Measurements from ENCODE around the gene FLNC.

FLNC gene

DNA sequence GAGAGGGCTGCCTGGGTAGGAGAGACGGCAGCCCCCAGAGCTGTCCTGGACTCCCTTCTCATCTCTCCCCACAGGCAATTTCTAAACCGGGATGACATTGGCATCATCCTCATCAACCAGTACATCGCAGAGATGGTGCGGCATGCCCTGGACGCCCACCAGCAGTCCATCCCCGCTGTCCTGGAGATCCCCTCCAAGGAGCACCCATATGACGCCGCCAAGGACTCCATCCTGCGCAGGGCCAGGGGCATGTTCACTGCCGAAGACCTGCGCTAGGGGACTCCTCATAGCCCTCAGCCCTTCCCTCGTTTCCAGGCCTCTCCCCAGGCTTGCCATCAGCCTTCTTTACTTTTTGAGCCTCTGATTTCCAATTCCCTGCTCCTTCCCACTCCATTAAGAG, 35.1 kb downstream of the FLNC start:
- DNase-seq (ENCODE audit: low read depth in 2 of 2) = no peak

DNA sequence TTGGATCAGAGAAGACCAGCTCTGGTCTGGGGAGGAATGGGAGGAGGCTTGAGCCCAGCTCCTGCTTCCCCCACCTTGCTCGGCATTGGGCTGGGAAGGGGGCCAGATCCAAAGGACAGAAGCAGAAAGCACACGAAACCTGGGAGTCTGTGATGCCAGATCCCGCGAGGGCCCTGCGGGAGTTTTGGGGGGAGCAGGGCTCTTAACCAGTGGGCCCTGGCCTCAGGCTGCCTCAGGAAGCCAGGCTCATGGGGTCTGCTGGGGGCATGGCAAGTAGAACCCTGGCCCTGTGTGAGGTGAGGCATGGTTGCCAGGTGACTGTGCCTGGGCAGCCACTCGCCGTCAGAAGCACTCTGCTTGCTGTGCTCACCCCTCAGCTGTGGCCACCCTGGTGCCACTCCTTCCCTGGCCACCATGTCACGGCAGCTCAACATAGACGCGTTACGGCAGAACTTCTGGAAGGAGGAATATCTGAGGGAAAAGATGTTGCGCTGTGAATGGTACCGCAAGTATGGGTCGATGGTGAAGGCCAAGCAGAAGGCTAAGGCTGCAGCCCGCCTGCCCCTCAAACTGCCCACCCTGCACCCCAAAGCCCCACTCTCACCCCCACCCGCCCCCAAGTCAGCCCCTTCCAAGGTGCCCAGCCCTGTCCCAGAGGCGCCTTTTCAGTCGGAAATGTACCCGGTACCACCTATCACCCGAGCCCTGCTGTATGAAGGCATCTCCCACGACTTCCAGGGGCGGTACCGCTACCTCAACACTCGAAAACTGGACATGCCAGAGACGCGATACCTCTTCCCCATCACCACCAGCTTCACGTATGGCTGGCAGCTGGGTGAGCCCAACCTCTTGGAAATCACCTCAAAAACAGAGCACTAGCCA, 36.0 kb downstream of the FLNC start:
- no peak for DNase-seq (ENCODE audit: low read depth in 2 of 2)

DNA sequence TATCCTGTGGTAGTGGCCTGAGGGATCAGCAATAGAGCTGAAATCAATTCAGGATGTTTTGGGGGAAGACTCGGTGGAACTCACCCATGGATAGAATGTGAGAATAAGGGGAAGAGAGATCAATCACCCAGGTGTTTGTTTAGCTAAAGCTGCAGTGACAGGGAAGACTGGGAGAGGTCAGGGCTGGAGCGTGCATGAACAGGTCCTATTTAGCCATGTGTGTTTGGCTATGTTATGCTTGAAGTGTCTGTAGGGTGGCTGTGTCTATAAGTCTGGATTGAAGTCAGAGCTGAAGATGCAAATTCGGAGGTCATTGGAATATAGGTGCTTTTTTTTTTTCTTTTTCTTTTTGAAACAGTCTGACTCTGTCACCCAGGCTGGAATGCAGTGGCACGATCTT, 37.0 kb downstream of the FLNC start:
- DNase-seq (ENCODE audit: low read depth in 2 of 2) = no peak

DNA sequence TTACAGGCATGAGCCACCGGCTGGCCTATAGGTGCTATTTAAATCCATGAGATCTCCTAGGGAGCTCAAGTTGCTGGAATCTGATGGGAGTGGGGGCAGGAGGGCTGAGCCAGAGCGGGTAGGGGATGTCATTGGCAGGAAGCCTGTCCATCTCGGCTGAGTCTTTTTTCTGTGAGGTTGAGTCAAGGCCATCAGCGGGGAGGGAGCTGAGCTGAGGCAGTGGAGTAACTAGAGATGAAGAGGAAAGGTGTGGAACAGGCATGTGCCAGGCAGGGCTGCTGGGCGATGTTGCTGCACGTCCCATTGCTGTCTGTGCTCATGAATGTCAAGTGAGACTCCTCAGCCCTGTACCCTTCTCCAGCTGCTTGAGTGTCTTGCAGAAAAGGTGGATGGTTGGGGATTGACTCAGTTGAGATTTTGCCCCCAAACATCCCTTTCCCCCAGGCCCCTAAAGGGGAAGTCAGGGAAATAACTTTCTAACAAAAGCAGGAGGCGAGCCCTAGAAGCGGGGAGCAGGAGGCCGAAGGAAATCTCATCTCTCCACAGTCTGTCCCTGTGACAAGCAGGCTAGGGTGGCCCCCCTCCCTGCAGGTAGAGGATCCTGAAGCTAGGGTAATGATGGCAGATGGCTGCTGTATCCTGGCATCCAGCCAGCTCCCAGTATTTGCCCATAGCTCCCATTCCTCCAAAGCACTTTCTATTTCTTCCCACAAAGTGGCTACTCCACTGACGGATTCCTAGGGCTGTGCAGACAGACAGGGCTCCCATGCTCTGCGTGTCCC, 37.8 kb downstream of the FLNC start:
- DNase-seq (ENCODE audit: low read depth in 2 of 2) = no peak

DNA sequence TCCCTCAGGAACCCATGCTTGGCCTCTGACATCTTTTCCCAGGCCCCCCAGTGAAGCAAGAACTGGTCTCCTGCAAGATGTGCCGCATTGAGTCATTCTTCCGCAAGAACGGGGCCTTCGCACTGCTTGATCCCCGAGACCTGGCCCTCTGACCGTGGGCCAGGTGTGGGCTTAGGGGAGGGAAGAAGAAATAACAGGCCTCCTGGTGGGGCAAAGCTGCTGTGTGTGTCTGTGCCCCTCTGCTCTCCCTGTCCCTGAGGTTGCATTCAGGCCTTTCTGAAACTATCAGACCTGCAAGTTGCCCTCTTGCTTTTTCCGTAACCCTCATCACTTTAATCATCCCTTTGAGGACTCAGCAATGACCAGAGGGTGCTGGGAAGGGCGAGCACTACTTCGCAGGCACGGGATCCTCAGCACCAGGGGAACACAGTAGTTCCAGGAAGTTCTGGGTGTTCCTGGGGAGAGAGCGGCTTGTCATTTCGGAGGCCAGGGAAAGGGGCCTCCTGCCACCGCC, 38.5 kb downstream of the FLNC start:
- no peak for DNase-seq (ENCODE audit: low read depth in 2 of 2)

DNA sequence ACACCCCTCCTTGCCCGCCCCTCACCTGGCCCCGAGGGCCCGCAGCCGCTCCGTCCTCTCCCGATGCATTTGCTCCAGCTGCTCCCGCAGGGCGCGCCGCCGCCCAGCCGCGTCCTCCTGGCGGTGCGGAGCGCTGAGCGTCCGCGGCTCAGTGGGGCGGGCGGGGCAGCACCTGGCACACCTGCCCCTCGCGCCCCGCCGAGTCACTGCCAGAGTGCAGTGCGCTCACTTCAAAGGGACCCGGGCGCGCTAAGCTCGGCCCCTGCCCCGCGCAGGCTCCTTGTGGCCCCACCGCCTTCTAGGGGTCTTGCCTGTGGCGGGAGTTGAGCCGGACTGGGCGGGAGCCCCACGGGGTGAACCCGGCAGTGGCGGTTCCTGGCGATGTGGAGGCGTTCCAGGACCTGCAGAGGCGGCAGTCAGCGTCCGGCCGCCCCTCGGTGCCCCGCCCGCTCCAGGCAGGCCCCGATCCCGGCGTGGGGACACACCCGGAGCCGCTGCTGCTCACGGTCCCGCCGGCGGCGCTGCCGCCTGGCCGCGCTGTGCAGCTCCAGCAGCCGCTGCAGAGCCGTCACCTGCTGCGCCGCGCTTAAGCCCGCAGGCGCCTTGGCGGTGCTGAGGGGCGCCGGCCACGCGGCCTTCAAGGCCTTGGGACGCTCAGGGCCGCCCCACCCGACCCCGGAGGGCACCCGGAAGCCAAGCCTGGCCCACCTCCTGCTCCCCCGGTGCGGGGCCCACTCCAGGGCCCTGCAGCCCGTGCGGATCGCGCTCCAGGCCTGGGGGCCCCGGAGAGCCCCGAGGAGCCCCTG, 39.1 kb downstream of the FLNC start:
- no peak for DNase-seq (ENCODE audit: low read depth in 2 of 2)

DNA sequence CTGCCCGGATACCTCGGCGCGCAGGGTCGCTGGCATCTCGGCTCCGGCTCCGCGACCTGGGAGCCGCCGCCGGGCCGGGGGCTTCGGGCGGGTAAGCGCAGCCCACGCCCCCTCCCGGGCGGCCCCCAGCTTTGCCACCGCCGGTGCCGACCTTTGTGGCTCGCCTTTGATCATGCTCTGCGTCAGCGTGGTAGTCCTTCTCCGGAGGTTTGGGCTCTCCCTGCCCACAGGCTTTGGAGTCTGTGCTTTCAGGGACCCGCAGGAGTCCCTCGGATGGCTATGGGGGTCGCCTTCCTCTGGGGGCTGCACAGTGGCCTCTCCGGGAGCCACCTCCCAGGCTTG, 39.7 kb downstream of the FLNC start:
- DNase-seq (ENCODE audit: low read depth in 2 of 2) = no peak

DNA sequence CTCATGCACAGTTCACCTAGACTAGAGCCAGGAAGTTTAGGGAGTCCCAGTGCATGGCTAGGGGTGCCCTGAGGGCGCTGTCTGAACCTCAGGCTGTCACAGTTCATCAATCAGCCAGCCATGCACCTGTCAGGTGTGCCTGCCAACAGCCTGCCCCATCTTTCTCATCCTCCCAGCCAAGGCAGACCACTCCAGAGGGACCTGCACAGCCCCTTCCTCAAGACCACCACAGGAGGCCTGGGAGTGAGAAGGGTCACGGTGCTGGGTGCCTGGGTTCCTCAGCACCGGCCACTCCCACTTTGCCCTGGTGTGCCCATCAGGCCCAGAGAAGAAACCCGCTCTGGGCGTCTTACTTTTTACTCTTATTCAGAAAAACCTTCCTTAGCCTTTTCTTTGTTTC, 40.8 kb downstream of the FLNC start:
- DNase-seq (ENCODE audit: low read depth in 2 of 2) = no peak

DNA sequence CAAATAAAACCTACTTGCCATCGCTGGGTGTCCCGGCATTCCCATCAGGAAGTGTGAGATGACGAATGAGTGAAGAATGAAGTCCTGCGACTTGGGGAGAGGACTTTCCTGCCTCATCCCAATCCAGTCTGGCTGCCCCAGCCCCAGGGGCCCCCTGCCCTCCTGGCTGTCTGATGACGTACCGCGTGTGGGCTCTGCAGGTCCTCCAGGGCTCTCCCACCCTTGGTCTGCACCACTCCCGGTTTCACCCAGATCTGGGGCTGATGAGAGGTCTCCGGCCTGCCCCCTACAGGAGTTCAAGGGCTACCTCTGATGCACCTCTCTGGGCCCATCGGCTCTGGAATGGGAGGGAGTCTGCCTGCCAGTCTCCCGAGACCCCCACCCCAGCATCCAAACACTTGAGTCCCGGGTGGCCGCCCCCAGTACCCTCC, 42.2 kb downstream of the FLNC start:
- no peak for DNase-seq (ENCODE audit: low read depth in 2 of 2)

DNA sequence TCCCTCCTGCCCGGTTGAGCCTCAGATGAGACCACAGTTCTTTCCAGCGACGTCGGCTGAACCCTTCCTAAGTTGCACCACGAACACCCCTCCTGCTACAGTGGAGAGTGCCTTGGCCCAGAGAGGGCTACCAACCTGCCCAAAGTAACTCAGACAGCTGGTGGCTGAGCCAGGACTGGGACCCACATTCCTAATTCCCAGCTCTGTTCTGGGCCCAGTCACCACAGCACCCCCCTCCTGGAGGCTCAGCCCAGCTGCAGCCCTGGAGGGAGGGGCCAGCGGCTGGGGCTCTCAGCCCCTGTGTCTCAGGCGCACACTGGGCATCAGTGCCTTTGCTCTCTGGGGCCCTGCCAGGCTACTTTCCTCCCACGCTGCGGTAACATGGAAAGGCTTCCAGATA, 43.0 kb downstream of the FLNC start:
- no peak for DNase-seq (ENCODE audit: low read depth in 2 of 2)

DNA sequence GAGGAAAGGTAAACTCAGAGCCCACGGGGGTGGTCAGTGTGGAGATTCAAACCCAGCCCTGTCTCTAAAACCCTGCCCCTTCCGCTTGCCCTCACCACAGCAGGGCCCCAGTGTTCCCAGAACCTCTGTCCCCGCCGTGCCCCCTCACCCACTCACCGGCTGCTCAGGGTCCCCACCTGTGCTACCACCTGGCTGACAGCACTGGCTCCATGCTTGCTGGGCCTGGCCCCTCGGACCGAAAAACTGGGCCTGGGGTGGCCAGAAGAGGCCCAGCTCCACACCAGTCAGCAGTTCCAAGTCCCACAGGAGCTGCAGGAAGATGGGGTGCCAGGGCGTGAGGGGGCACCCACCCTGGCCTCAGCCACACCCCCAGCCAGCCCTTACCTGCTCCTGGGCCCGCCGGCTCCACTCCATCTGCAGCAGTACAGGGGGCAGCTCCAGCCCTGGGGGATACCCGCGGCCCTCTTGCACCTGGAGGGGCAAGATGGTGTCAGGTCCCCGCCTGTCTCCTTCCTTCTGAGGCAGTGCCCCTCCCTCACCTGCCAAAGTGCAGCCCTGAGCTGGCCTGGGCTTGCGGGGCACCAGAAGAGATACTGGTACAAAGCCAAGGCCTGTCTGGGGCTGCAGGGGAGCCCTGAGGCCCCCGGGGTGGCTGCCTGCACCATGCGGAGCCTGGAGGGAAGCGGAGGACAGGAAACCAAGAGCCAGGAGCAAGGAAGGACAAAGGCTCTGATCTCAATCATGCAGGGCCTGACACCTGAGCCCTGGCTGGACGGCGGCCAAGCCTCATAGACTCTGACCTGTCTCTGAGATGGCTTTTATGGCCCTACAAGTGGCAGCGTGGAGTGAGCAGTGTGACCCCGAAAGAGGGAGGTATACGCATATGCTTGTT, 44.2 kb downstream of the FLNC start:
- no peak for DNase-seq (ENCODE audit: low read depth in 2 of 2)

DNA sequence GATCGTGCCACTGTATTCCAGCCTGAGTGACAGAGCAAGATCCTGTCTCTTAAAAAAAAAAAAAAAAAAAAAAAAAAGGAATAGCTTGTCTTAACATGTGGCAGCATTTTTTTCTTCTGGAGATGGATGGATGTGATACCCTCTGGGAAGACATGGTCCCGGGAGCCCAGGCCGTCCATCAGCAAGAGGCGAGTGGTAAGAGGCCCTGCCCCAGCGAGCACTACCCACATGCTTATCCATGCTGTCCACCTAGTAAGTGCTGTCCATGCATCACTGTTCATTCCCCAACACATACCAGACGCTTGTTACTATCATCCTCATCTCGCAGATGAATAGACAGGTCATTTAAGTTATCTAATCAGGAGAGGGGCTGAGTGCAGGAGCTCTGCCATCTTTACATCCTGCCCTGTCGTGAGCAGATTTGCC, 45.3 kb downstream of the FLNC start:
- DNase-seq (ENCODE audit: low read depth in 2 of 2) = no peak

DNA sequence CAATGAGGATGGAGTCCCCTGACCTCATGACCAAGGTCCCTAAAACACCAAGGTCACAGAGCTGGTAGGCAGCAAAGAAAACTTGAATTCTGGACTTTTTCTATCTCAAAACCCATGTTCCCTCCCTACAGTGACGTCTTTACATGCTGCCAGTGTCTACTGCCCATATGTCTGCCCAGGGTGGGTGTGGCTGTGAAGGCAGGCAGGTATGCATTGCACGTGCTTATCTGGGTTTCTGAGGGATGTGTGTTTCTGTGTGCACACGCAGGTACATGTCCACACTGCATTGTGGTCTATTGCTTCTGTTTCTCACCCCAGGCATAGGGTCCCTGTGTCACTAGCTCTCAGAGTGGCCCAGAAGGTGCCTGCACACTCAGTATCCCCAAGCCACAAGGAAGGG, 45.9 kb downstream of the FLNC start:
- no peak for DNase-seq (ENCODE audit: low read depth in 2 of 2)

DNA sequence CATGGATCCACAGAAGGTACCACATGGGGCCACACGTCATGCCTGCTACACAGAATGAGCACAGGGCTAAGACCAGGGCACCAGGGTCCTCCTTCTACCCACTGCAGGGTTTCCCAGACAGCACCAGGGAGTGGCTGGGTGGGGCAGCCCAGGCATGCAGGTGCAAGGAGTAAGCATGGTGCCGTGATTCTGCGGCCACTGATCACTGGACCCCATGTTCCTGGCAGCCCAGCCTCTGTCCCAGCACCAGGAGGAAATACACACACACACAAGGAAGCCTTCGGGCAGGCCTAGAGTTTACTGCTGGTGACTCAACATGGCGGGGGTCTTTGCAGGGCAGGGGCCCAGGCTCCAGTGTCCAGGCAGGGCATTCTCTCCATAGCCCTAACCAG, 46.4 kb downstream of the FLNC start:
- DNase-seq (ENCODE audit: low read depth in 2 of 2) = no peak

DNA sequence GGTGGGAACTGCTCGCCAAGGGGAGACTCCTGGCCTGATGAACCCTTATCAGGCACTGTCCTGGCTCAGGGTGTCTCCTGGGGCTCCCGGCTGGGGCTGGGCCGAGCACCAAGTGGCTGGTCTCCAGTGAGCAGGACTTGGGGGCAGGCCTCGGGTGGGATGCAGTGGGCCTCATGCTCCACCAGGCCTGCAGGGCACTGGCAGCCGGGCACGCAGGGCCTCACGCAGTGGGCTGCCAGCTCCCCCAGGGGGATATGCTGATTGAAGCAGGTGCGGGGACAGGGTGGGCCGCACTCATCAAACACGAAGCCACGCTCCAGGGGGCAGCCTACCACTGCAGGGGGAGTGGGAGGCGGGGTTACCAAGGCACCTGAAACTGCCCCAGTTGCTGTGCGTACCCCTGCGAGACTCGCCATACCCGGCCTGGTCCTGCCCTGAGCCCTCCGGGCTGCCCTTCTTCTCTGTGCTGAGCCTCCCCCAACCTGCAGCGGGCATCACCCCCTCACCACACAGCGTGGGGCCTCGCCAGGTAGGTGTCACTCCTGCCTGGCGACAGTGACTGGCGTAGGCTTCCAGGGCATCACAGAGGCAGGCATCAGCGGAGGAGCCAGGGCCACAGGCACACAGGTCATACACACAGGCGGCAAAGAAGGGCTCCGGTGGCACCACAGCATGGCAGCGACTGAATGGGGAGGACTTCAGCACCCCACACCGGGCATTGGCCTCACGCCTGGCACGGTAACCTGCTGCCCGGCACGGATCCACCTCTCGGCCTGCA, 47.0 kb downstream of the FLNC start:
- no peak for DNase-seq (ENCODE audit: low read depth in 2 of 2)

DNA sequence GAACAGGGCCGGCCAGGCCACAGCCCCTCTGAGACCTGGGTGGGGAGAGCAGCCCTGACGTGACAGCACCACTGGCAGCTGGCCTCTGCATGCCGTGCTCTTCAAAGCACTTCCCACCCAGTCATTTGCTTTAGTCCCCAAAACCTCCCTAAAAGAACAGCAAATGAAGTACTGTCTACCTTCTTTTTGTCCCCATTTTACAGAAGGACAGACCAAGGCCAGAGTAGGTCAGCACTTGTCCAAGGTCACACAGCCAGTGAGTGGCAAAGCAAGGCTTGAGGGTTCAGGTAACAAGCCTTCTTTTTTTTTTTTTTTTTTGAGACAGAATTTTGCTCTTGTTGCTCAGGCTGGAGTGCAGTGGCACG, 47.5 kb downstream of the FLNC start:
- DNase-seq (ENCODE audit: low read depth in 2 of 2) = no peak

DNA sequence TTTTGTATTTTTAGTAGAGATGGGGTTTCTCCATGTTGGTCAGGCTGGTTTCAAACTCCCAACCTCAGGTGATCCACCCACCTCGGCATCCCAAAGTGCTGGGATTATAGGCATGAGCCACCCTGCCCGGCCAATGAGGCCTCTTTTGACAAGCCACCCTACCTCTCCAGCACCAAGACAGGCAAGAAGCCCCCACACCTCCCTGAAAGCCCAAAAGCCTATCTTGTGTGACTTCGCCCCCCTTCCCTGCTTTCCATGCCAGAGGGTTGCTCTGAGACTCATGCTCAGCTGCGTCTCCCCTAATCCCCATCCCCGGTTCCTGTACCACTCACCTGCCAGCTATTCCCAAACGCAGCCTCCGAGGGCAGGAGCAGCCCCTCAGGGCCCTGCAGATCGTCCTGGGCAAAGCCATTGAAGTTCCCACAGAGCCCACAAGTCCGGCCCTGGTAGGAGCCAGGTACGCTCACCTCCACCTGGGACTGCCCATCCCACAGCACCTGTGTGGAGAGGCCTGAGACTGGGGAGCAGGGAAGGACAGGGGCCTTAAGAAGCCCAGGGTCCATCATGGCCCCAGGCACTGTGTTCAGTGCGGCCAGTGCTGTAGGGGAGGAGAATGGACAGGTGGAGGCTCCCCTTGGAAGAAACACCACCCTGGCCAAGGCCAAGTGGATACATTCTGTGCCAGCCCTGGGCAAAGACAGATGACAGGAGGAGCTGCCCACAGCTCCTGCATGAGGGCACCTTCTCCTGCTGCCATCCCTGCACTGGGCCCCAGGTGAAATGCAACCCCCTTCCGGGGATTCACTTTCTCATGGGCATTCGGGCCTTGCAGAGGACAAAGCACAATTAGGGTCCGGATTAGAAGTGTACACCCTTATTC, 48.3 kb downstream of the FLNC start:
- no peak for DNase-seq (ENCODE audit: low read depth in 2 of 2)

DNA sequence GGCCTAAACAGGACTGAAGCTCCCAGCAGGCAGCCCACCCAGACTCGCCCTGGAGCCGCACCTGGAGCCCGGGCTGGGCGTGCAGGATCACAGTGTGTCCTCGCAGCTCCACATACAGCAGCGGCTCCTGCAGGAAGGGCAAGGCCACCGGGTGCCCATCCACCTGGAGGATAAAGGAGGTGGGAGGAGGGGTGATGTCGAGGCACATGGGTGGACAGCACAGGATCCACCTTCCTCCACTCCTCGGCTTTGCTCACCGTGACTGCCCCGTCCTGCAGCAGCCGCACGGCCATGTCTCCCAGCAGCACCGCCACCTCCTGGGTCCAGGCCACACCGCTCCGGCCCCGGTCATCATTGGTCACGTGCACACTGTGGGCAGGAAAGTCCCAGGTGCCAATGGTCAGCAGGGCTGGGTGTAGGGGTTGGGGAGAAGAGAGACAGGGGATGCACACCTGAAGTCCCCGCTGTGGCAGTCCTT, 49.3 kb downstream of the FLNC start:
- no peak for DNase-seq (ENCODE audit: low read depth in 2 of 2)
